ENCODE data around the gene SRMS.
"Not testable (repeated sequence)": the region's sequence is repeated elsewhere in the genome, so short reads cannot be mapped to it uniquely, and the experiment has no call there.

The SRMS gene

GRCh38 chr20:63572788-63573646, 25.5 kb upstream of the SRMS start:
- peaks cover 13% of the 10 kb centered on the region for H3K27me3 Mint-ChIP-seq (ENCODE audit: low read depth)
- peaks cover 14% of the 10 kb centered on the region for H3K4me1 Mint-ChIP-seq (ENCODE audit: low read depth)
- H3K27ac Mint-ChIP-seq, result peak overlapping the region; percentile 88
- no peaks in the 10 kb centered on the region for H3K9me3 Mint-ChIP-seq
- peak overlapping the region; percentile 88 for H3K4me3 Mint-ChIP-seq
- peaks cover 7% of the 10 kb centered on the region for H3K36me3 Mint-ChIP-seq (ENCODE audit: low read depth)

- peaks cover 13% of the 10 kb centered on the region for H3K27me3 Mint-ChIP-seq (ENCODE audit: low read depth)
- H3K9me3 Mint-ChIP-seq, result no peaks in the 10 kb centered on the region
- no peak overlapping the region for H3K27ac Mint-ChIP-seq
- peaks cover 15% of the 10 kb centered on the region for H3K36me3 Mint-ChIP-seq (ENCODE audit: low read depth)
- H3K4me3 Mint-ChIP-seq, result no peak overlapping the region
- H3K4me1 Mint-ChIP-seq (ENCODE audit: low read depth), result peaks cover 21% of the 10 kb centered on the region
These were observed 24.7 kb upstream of the SRMS start for GRCh38 chr20:63572071-63572787.

- not testable (repeated sequence) for H3K9me3 Mint-ChIP-seq; H3K4me3 Mint-ChIP-seq; H3K27me3 Mint-ChIP-seq (ENCODE audit: low read depth); H3K27ac Mint-ChIP-seq
- peaks cover 16% of the 10 kb centered on the region for H3K36me3 Mint-ChIP-seq (ENCODE audit: low read depth)
- H3K4me1 Mint-ChIP-seq (ENCODE audit: low read depth), result peaks cover 20% of the 10 kb centered on the region
These were observed 23.5 kb upstream of the SRMS start for GRCh38 chr20:63571087-63571478.

- Mint-ChIP-seq H3K4me1 (ENCODE audit: low read depth) (peaks cover 20% of the 10 kb centered on the region), H3K27me3 (ENCODE audit: low read depth) (peaks cover under 1% of the 10 kb centered on the region), H3K4me3 (no peak overlapping the region), H3K36me3 (ENCODE audit: low read depth) (peaks cover 18% of the 10 kb centered on the region), H3K9me3 (no peaks in the 10 kb centered on the region), H3K27ac (no peak overlapping the region)
These were observed 22.9 kb upstream of the SRMS start for GRCh38 chr20:63570281-63571086.

- Mint-ChIP-seq H3K4me3 (no peak overlapping the region), H3K27ac (no peak overlapping the region), H3K9me3 (no peaks in the 10 kb centered on the region), H3K36me3 (ENCODE audit: low read depth) (peaks cover 18% of the 10 kb centered on the region), H3K4me1 (ENCODE audit: low read depth) (peaks cover 20% of the 10 kb centered on the region), H3K27me3 (ENCODE audit: low read depth) (no peaks in the 10 kb centered on the region)
These were observed 21.7 kb upstream of the SRMS start for GRCh38 chr20:63568986-63569949.

- no peaks in the 10 kb centered on the region for H3K27me3 Mint-ChIP-seq (ENCODE audit: low read depth)
- no peaks in the 10 kb centered on the region for H3K9me3 Mint-ChIP-seq
- H3K27ac Mint-ChIP-seq, result peak overlapping the region; percentile 63
These were observed 20.8 kb upstream of the SRMS start for GRCh38 chr20:63568170-63568981.

GRCh38 chr20:63567386-63568169, 20.0 kb upstream of the SRMS start:
- H3K36me3 Mint-ChIP-seq (ENCODE audit: low read depth), result peaks cover 20% of the 10 kb centered on the region
- peak overlapping the region; percentile 67 for H3K4me3 Mint-ChIP-seq
- peak overlapping the region; percentile 63 for H3K27ac Mint-ChIP-seq
- H3K4me1 Mint-ChIP-seq (ENCODE audit: low read depth), result peaks cover 18% of the 10 kb centered on the region
- H3K27me3 Mint-ChIP-seq (ENCODE audit: low read depth), result no peaks in the 10 kb centered on the region
- H3K9me3 Mint-ChIP-seq, result no peaks in the 10 kb centered on the region

More at GRCh38 chr20:63568170-63568981, 20.8 kb upstream of the SRMS start:
- H3K4me3 Mint-ChIP-seq, result peak overlapping the region; percentile 67
- peaks cover 20% of the 10 kb centered on the region for H3K36me3 Mint-ChIP-seq (ENCODE audit: low read depth)
- H3K4me1 Mint-ChIP-seq (ENCODE audit: low read depth), result peaks cover 18% of the 10 kb centered on the region

GRCh38 chr20:63567136-63567385, 19.5 kb upstream of the SRMS start:
- Mint-ChIP-seq H3K4me1 (ENCODE audit: low read depth) (peaks cover 18% of the 10 kb centered on the region), H3K9me3 (no peaks in the 10 kb centered on the region), H3K4me3 (no peak overlapping the region)

GRCh38 chr20:63566395-63567135, 19.0 kb upstream of the SRMS start:
- Mint-ChIP-seq H3K9me3 (no peaks in the 10 kb centered on the region), H3K27ac (no peak overlapping the region), H3K4me1 (ENCODE audit: low read depth) (peaks cover 18% of the 10 kb centered on the region), H3K27me3 (ENCODE audit: low read depth) (no peaks in the 10 kb centered on the region), H3K36me3 (ENCODE audit: low read depth) (peaks cover 20% of the 10 kb centered on the region), H3K4me3 (no peak overlapping the region)

More at GRCh38 chr20:63567136-63567385, 19.5 kb upstream of the SRMS start:
- no peak overlapping the region for H3K27ac Mint-ChIP-seq
- H3K36me3 Mint-ChIP-seq (ENCODE audit: low read depth), result peaks cover 20% of the 10 kb centered on the region
- no peaks in the 10 kb centered on the region for H3K27me3 Mint-ChIP-seq (ENCODE audit: low read depth)

- H3K27ac Mint-ChIP-seq, result no peak overlapping the region
These were observed 18.3 kb upstream of the SRMS start for GRCh38 chr20:63565699-63566335.

GRCh38 chr20:63565021-63565698, 17.6 kb upstream of the SRMS start:
- Mint-ChIP-seq H3K27ac (no peak overlapping the region), H3K9me3 (no peaks in the 10 kb centered on the region), H3K4me1 (ENCODE audit: low read depth) (peaks cover 18% of the 10 kb centered on the region), H3K4me3 (no peak overlapping the region), H3K36me3 (ENCODE audit: low read depth) (peaks cover 27% of the 10 kb centered on the region), H3K27me3 (ENCODE audit: low read depth) (no peaks in the 10 kb centered on the region)

More at GRCh38 chr20:63565699-63566335, 18.3 kb upstream of the SRMS start:
- Mint-ChIP-seq H3K4me3 (no peak overlapping the region), H3K9me3 (no peaks in the 10 kb centered on the region), H3K4me1 (ENCODE audit: low read depth) (peaks cover 18% of the 10 kb centered on the region), H3K27me3 (ENCODE audit: low read depth) (no peaks in the 10 kb centered on the region), H3K36me3 (ENCODE audit: low read depth) (peaks cover 23% of the 10 kb centered on the region)

Measured in T-helper 1 cell treated with Interleukin-12 subunit alpha and Interleukin-12 subunit beta and Interleukin-4 antibody, amounts not matched to agents 30 μg/mL and 1 μg/mL, for 36 hours (primary cell).